PFSK-1 (cell line): Measurements from ENCODE around the gene GALNTL6.

ENCODE experiments used
- FOXP2 ChIP-seq: optimal IDR thresholded peaks from 2 replicates; pipeline ENCODE3; 2011; ENCODE audit warnings: borderline replicate concordance, control low read depth, inconsistent platforms; ENCODE audit not compliant: insufficient read depth; ENCODE audit errors: extremely low read length, extremely low read depth
- POLR2AphosphoS5 ChIP-seq: IDR thresholded peaks from 2 replicates; pipeline ENCODE4 v1.6.1; 2012; ENCODE audit warnings: low read depth, mild to moderate bottlenecking, control low read depth, low read length, moderate library complexity
- SIN3A ChIP-seq: IDR thresholded peaks from 2 replicates; pipeline ENCODE4 v1.6.1; 2012; ENCODE audit warnings: mild to moderate bottlenecking, low read length, moderate library complexity, borderline replicate concordance; ENCODE audit not compliant: insufficient read depth
- TAF1 ChIP-seq: IDR thresholded peaks from 2 replicates; pipeline ENCODE4 v1.6.1; 2012; ENCODE audit warnings: low read length, control low read depth, borderline replicate concordance; ENCODE audit not compliant: insufficient read depth
- TF ChIP-seq, protein P1 (sequence below), 2 experiments: IDR thresholded peaks; 2 replicates each; pipeline versions ENCODE4 v1.6.1 to v1.8.0; 2011 to 2012; ENCODE audit warnings: low read depth in 2 of 2, low read length in 2 of 2, control low read depth in 1 of 2, inconsistent platforms in 1 of 2, mild to moderate bottlenecking in 1 of 2, moderate library complexity in 1 of 2; ENCODE audit not compliant: insufficient read depth in 1 of 2

DNA sequence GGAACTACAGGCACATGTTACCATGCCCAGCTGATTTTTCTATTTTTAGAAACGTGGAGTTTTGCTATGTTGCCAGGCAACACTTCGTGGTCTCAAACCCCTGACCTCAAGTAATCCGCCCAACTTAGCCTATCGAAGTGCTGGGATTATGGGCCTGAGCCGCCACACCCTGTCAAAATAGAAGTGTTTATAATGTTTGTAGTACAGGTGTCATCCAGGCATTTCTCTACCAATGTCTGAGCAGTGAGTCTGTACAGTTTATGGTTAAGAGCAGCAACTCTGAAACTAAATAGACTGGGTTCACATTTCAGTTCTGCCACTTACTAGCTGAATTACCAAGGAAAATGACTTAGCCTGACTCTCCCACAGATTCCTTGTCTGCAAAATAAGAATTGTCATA, 895.0 kb downstream of the GALNTL6 start:
- TF ChIP-seq POLR2AphosphoS5 = no peak
- TF ChIP-seq, protein P1, sequence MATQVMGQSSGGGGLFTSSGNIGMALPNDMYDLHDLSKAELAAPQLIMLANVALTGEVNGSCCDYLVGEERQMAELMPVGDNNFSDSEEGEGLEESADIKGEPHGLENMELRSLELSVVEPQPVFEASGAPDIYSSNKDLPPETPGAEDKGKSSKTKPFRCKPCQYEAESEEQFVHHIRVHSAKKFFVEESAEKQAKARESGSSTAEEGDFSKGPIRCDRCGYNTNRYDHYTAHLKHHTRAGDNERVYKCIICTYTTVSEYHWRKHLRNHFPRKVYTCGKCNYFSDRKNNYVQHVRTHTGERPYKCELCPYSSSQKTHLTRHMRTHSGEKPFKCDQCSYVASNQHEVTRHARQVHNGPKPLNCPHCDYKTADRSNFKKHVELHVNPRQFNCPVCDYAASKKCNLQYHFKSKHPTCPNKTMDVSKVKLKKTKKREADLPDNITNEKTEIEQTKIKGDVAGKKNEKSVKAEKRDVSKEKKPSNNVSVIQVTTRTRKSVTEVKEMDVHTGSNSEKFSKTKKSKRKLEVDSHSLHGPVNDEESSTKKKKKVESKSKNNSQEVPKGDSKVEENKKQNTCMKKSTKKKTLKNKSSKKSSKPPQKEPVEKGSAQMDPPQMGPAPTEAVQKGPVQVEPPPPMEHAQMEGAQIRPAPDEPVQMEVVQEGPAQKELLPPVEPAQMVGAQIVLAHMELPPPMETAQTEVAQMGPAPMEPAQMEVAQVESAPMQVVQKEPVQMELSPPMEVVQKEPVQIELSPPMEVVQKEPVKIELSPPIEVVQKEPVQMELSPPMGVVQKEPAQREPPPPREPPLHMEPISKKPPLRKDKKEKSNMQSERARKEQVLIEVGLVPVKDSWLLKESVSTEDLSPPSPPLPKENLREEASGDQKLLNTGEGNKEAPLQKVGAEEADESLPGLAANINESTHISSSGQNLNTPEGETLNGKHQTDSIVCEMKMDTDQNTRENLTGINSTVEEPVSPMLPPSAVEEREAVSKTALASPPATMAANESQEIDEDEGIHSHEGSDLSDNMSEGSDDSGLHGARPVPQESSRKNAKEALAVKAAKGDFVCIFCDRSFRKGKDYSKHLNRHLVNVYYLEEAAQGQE (IDR thresholded peaks at IDR 0.05; ENCODE audit: insufficient read depth in 1 of 2, low read depth in 2 of 2, low read length in 2 of 2) = no peak
- no peak for TF ChIP-seq SIN3A
- no peak for TF ChIP-seq TAF1
- TF ChIP-seq FOXP2 = no peak
